ENCODE data around the gene TIMM21.

TIMM21 gene

DNA sequence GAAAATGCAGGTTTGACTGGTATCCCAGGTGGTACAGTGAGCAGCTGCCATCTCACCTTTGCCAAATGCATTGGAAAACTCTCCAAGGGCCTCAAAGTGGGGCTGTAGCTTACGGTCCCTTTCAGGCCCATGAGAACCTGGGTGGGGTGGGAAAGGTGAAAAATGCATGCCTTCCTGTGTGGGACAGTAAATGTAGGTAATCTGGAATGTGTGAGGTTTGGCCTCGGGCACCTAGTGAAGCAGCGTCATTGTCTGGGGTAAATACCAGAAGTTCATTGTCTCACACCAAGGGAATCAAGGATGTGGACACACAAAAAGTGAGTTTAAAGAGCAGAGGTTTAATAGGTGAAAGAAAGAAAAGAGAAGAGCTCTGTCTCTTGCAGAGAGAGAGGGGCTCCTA, 36.6 kb downstream of the TIMM21 start:
- no peaks in the 10 kb centered on the region for H3K4me1 ChIP-seq (ENCODE audit: control extremely low read depth in 1 of 4, control insufficient read depth in 4 of 4, insufficient read depth in 4 of 4, low read length in 3 of 4)
- ChIA-PET CTCF (interaction anchor here (0.6 kb wide), 1 partner anchor 203 kb away, joined by 3 read pairs; no protein-coding TSS in a partner anchor), POLR2A (no interaction called here)
- no peak overlapping the region for H3K27ac ChIP-seq (ENCODE audit: insufficient read depth in 1 of 2, low read depth in 1 of 2, low read length in 2 of 2, poor library complexity in 1 of 2, severe bottlenecking in 2 of 2)
- no peak overlapping the region for H3K4me3 ChIP-seq (ENCODE audit: control insufficient read depth in 1 of 7, extremely low read depth in 1 of 7, insufficient read depth in 4 of 7, low read depth in 2 of 7, low read length in 6 of 7)
- H3K9me3 ChIP-seq (ENCODE audit: control extremely low read depth in 1 of 5, control insufficient read depth in 4 of 5, insufficient read depth in 2 of 5, low read depth in 1 of 5, low read length in 4 of 5), result no peaks in the 10 kb centered on the region
- H3K27me3 ChIP-seq (replicated peaks in 2 of 5; ENCODE audit: control insufficient read depth in 4 of 5, insufficient read depth in 5 of 5, low read length in 4 of 5), result peaks cover 0 to 3% (median 0%) of the 10 kb centered on the region in 5 experiments
- no peak for DNase-seq
- no peaks in the 10 kb centered on the region for H3K36me3 ChIP-seq (ENCODE audit: control insufficient read depth in 4 of 4, insufficient read depth in 4 of 4, low read length in 3 of 4)
- WGBS (ENCODE audit: insufficient coverage), result 100% methylated on average over 3 of the region's 3 CpGs

DNA sequence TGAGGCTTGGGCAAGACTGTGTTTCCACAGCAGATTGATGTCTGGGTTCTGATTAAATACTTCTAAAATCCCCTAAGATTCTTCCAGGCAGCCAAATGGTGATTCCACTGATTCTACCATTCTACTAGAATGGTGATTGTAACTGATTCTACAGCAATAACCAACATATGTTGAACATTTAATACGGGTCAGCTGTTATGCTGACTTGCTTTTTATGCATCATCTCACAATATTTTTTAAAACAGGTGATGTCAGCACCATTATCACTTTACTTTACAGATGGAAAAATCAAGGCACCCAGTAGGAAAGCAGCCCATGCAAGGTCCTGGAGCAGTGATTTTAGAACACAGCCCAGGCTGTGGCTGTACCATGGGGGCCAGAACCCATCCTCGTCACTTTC, 37.5 kb downstream of the TIMM21 start:
- Histone ChIP-seq H3K9me3 (ENCODE audit: control extremely low read depth in 1 of 5, control insufficient read depth in 4 of 5, insufficient read depth in 2 of 5, low read depth in 1 of 5, low read length in 4 of 5) (no peaks in the 10 kb centered on the region), H3K36me3 (ENCODE audit: control insufficient read depth in 4 of 4, insufficient read depth in 4 of 4, low read length in 3 of 4) (no peaks in the 10 kb centered on the region), H3K27ac (ENCODE audit: insufficient read depth in 1 of 2, low read depth in 1 of 2, low read length in 2 of 2, poor library complexity in 1 of 2, severe bottlenecking in 2 of 2) (no peak overlapping the region), H3K4me3 (ENCODE audit: control insufficient read depth in 1 of 7, extremely low read depth in 1 of 7, insufficient read depth in 4 of 7, low read depth in 2 of 7, low read length in 6 of 7) (no peak overlapping the region), H3K27me3 (replicated peaks in 2 of 5; ENCODE audit: control insufficient read depth in 4 of 5, insufficient read depth in 5 of 5, low read length in 4 of 5) (peaks cover 0 to 3% (median 0%) of the 10 kb centered on the region in 5 experiments), H3K4me1 (ENCODE audit: control extremely low read depth in 1 of 4, control insufficient read depth in 4 of 4, insufficient read depth in 4 of 4, low read length in 3 of 4) (no peaks in the 10 kb centered on the region)
- ChIA-PET POLR2A (no interaction called here), CTCF (no interaction called here)
- no CpG with 5 or more reads among the region's 2 CpGs for WGBS (ENCODE audit: insufficient coverage)
- no peak for DNase-seq

DNA sequence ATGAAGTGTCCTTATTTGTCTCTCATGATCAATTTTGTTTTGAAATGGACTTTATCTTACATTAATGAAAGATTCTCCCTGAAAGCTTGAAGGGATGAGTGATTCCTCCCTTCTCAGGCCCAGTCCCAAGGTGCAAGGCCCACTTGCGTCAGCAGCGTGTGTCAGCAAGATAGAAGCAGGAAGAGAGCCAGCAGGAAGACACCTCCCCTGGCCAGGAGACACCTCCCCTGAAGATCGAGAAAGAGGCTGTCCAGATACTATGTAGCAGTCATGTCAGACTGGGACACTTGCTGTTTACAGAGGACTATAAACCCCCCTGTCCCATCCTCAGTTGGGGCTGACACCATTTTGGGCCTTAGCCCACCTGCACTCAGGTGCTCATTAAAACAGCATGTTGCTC, 38.3 kb downstream of the TIMM21 start:
- H3K9me3 ChIP-seq (ENCODE audit: control extremely low read depth in 1 of 5, control insufficient read depth in 4 of 5, insufficient read depth in 2 of 5, low read depth in 1 of 5, low read length in 4 of 5), result no peaks in the 10 kb centered on the region
- 100% methylated on average over 3 of the region's 3 CpGs for WGBS (ENCODE audit: insufficient coverage)
- H3K36me3 ChIP-seq (ENCODE audit: control insufficient read depth in 4 of 4, insufficient read depth in 4 of 4, low read length in 3 of 4), result no peaks in the 10 kb centered on the region
- H3K27me3 ChIP-seq (replicated peaks in 2 of 5; ENCODE audit: control insufficient read depth in 4 of 5, insufficient read depth in 5 of 5, low read length in 4 of 5), result peaks cover 0 to 5% (median 0%) of the 10 kb centered on the region in 5 experiments
- no peaks in the 10 kb centered on the region for H3K4me1 ChIP-seq (ENCODE audit: control extremely low read depth in 1 of 4, control insufficient read depth in 4 of 4, insufficient read depth in 4 of 4, low read length in 3 of 4)
- H3K4me3 ChIP-seq (ENCODE audit: control insufficient read depth in 1 of 7, extremely low read depth in 1 of 7, insufficient read depth in 4 of 7, low read depth in 2 of 7, low read length in 6 of 7), result no peak overlapping the region
- ChIA-PET POLR2A (no interaction called here), CTCF (interaction anchor here (0.9 kb wide), 1 partner anchor 12 kb away, joined by 3 read pairs; no protein-coding TSS in a partner anchor)
- no peak for DNase-seq
- H3K27ac ChIP-seq (ENCODE audit: insufficient read depth in 1 of 2, low read depth in 1 of 2, low read length in 2 of 2, poor library complexity in 1 of 2, severe bottlenecking in 2 of 2), result no peak overlapping the region

DNA sequence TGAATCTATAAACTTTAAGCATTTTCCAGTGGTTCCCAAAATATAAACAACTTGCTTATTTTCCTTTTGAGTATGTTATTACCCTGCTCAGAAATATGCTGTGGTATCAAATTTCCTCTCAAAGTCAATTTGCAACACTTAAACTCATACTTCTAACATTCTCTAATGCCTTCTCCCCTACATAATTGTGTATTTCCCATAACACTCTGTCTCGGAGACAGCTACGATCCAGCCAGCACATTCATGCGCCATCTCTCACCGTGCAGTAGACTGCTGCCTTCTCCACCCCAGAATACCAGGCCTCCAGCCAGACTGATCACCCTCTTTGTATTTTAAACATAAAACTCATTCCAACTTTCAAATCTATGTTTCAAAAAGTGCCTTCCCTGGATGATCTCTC, 41.8 kb downstream of the TIMM21 start:
- no peaks in the 10 kb centered on the region for H3K9me3 ChIP-seq (ENCODE audit: control extremely low read depth in 1 of 5, control insufficient read depth in 4 of 5, insufficient read depth in 2 of 5, low read depth in 1 of 5, low read length in 4 of 5)
- H3K27ac ChIP-seq (ENCODE audit: insufficient read depth in 1 of 2, low read depth in 1 of 2, low read length in 2 of 2, poor library complexity in 1 of 2, severe bottlenecking in 2 of 2), result no peak overlapping the region
- no peaks in the 10 kb centered on the region for H3K4me1 ChIP-seq (ENCODE audit: control extremely low read depth in 1 of 4, control insufficient read depth in 4 of 4, insufficient read depth in 4 of 4, low read length in 3 of 4)
- H3K27me3 ChIP-seq (replicated peaks in 2 of 5; ENCODE audit: control insufficient read depth in 4 of 5, insufficient read depth in 5 of 5, low read length in 4 of 5), result peaks cover 0 to 5% (median 5%) of the 10 kb centered on the region in 5 experiments
- 88% methylated on average over 4 of the region's 4 CpGs for WGBS (ENCODE audit: insufficient coverage)
- ChIA-PET CTCF (interaction anchor here (1.9 kb wide), 1 partner anchor 12 kb away, joined by 5 read pairs; no protein-coding TSS in a partner anchor), POLR2A (no interaction called here)
- no peaks in the 10 kb centered on the region for H3K36me3 ChIP-seq (ENCODE audit: control insufficient read depth in 4 of 4, insufficient read depth in 4 of 4, low read length in 3 of 4)
- no peak for DNase-seq
- no peak overlapping the region for H3K4me3 ChIP-seq (ENCODE audit: control insufficient read depth in 1 of 7, extremely low read depth in 1 of 7, insufficient read depth in 4 of 7, low read depth in 2 of 7, low read length in 6 of 7)

DNA sequence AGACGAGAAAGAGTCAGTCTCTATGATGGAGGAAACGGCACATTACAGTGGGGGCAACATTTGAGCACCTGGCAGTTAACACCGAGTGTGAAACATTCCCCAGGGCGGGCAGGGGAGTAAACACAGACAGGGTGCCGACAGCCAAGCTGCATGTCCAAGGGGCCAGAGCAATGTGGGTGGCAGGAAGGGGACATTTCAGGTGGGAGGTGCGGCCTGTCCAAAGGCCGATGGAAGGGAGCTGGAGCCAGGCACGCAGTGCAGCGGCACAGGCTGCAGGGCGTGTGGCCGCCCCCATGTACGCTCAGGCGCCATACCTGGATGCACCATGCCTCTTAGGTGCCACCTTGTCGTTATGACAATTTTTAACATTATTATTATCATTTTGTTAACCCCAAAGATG, 43.3 kb downstream of the TIMM21 start:
- H3K27me3 ChIP-seq (replicated peaks in 2 of 5; ENCODE audit: control insufficient read depth in 4 of 5, insufficient read depth in 5 of 5, low read length in 4 of 5), result peaks cover 0 to 5% (median 5%) of the 10 kb centered on the region in 5 experiments
- H3K4me3 ChIP-seq (ENCODE audit: control insufficient read depth in 1 of 7, extremely low read depth in 1 of 7, insufficient read depth in 4 of 7, low read depth in 2 of 7, low read length in 6 of 7), result no peak overlapping the region
- ChIA-PET CTCF (interaction anchor here (0.9 to 1.0 kb wide), 2 partner anchors 16 to 301 kb away, joined by 3 read pairs; no protein-coding TSS in a partner anchor), POLR2A (interaction anchor here (0.7 kb wide), 1 partner anchor 195 kb away, joined by 4 read pairs; no protein-coding TSS in a partner anchor)
- H3K9me3 ChIP-seq (ENCODE audit: control extremely low read depth in 1 of 5, control insufficient read depth in 4 of 5, insufficient read depth in 2 of 5, low read depth in 1 of 5, low read length in 4 of 5), result no peaks in the 10 kb centered on the region
- no peak overlapping the region for H3K27ac ChIP-seq (ENCODE audit: insufficient read depth in 1 of 2, low read depth in 1 of 2, low read length in 2 of 2, poor library complexity in 1 of 2, severe bottlenecking in 2 of 2)
- H3K4me1 ChIP-seq (ENCODE audit: control extremely low read depth in 1 of 4, control insufficient read depth in 4 of 4, insufficient read depth in 4 of 4, low read length in 3 of 4), result peaks cover 0 to 3% (median 0%) of the 10 kb centered on the region in 4 experiments
- WGBS (ENCODE audit: insufficient coverage), result 95% methylated on average over 11 of the region's 14 CpGs
- H3K36me3 ChIP-seq (ENCODE audit: control insufficient read depth in 4 of 4, insufficient read depth in 4 of 4, low read length in 3 of 4), result no peaks in the 10 kb centered on the region
- no peak for DNase-seq

DNA sequence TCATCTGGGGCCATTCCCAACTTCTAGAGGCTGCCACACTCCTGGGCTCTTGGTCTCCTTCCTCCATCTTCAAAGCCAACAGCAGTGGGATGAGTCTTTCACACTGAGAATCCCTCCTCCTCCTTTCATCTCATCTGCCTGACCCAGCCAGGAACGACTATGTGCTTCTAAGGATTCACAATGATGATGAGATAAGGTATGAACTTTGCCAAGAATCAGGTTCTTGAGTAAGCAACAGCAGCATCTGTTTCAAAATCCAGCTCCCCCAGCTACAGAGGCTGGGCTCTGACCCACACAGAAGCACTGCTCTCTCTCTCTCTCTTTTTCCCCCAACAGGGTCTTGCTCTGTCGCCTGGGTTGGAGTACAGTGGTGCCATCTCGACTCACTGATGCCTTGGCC, 46.4 kb downstream of the TIMM21 start:
- Histone ChIP-seq H3K27ac (ENCODE audit: insufficient read depth in 1 of 2, low read depth in 1 of 2, low read length in 2 of 2, poor library complexity in 1 of 2, severe bottlenecking in 2 of 2) (no peak overlapping the region), H3K4me3 (ENCODE audit: control insufficient read depth in 1 of 7, extremely low read depth in 1 of 7, insufficient read depth in 4 of 7, low read depth in 2 of 7, low read length in 6 of 7) (no peak overlapping the region), H3K4me1 (ENCODE audit: control extremely low read depth in 1 of 4, control insufficient read depth in 4 of 4, insufficient read depth in 4 of 4, low read length in 3 of 4) (peaks cover 0 to 3% (median 0%) of the 10 kb centered on the region in 4 experiments), H3K27me3 (replicated peaks in 2 of 5; ENCODE audit: control insufficient read depth in 4 of 5, insufficient read depth in 5 of 5, low read length in 4 of 5) (peaks cover 0 to 5% (median 5%) of the 10 kb centered on the region in 5 experiments), H3K9me3 (ENCODE audit: control extremely low read depth in 1 of 5, control insufficient read depth in 4 of 5, insufficient read depth in 2 of 5, low read depth in 1 of 5, low read length in 4 of 5) (no peaks in the 10 kb centered on the region), H3K36me3 (ENCODE audit: control insufficient read depth in 4 of 4, insufficient read depth in 4 of 4, low read length in 3 of 4) (no peaks in the 10 kb centered on the region)
- DNase-seq, result no peak
- ChIA-PET POLR2A (no interaction called here), CTCF (interaction anchor here (0.6 to 1.7 kb wide), 9 partner anchors 32 to 357 kb away, joined by 3 to 14 read pairs (median 3); no protein-coding TSS in a partner anchor)
- 100% methylated on average over 1 of the region's 3 CpGs for WGBS (ENCODE audit: insufficient coverage)

DNA sequence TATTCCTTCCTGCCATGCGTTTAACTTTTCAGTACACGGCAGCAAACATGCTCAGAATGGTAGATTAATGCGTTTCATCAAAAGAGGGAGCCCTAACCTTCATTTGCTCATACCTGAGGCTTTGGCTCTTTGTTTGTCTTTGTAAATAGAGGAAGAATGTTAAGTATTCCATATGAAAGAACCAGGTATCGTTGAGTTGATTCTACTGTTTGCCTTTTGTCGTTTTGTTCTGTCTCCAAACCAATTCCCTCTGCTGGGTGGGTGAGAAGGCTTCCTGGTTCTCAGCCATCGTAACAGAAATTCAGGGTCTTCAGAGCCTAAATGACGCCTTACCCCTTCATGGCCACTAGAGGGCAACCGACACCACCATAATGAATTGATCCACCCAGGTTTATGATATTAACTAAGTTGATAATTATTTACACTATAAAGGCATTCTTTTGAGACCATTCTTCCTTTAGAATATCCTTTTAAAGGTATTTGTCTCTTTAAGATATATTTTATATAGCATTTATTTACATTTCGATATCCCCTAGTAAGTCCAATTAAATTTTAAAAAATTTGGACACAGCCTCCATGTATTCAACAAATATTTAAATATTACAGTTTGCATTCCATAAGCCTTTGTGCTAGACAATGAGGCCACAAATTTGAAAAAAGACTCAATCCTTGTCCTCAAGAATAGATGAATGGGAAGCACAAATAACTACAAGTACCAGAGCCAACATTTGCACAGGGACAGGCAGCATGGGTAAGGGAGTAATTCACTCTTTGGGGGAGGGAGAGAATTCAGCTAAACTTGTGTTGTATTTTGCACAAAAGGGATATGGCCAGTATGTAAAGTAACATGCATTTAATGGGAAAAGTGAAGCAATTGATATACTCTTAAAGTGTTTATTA, 48.1 kb downstream of the TIMM21 start:
- Histone ChIP-seq H3K9me3 (ENCODE audit: control extremely low read depth in 1 of 5, control insufficient read depth in 4 of 5, insufficient read depth in 2 of 5, low read depth in 1 of 5, low read length in 4 of 5) (no peaks in the 10 kb centered on the region), H3K4me3 (ENCODE audit: control insufficient read depth in 1 of 7, extremely low read depth in 1 of 7, insufficient read depth in 4 of 7, low read depth in 2 of 7, low read length in 6 of 7) (peak overlapping the region in 6 of 7 experiments; percentile 44 to 81 (median 56))

More for the DNA sequence above, 48.1 kb downstream of the TIMM21 start:
- POLR2A ChIA-PET, result no interaction called here
- Histone ChIP-seq H3K4me1 (ENCODE audit: control extremely low read depth in 1 of 4, control insufficient read depth in 4 of 4, insufficient read depth in 4 of 4, low read length in 3 of 4) (peaks cover 0 to 3% (median 0%) of the 10 kb centered on the region in 4 experiments), H3K36me3 (ENCODE audit: control insufficient read depth in 4 of 4, insufficient read depth in 4 of 4, low read length in 3 of 4) (no peaks in the 10 kb centered on the region), H3K27ac (ENCODE audit: insufficient read depth in 1 of 2, low read depth in 1 of 2, low read length in 2 of 2, poor library complexity in 1 of 2, severe bottlenecking in 2 of 2) (peak overlapping the region in 1 of 2 experiments; percentile 45), H3K27me3 (replicated peaks in 2 of 5; ENCODE audit: control insufficient read depth in 4 of 5, insufficient read depth in 5 of 5, low read length in 4 of 5) (peaks cover 0 to 7% (median 5%) of the 10 kb centered on the region in 5 experiments)
- DNase-seq, result peak; percentile 70 to 88 (median 85)
- CTCF ChIA-PET, result interaction anchor here (0.9 to 5.5 kb wide), 10 partner anchors 18 to 355 kb away, joined by 3 to 48 read pairs (median 6); no protein-coding TSS in a partner anchor
- 0% methylated on average over 4 of the region's 9 CpGs for WGBS (ENCODE audit: insufficient coverage)
